Measurements from ENCODE around the gene LMCD1. TPM values are rescaled to one million over a fixed set of nuclear protein-coding genes. Genes with fewer than 3 reads are reported as not detected.

LMCD1 gene
- total and polyA plus RNA-seq, 9 donors = 42.1 to 146 (median 127) TPM

GRCh38 chr3:8486434-8486833 is 15.2 kb upstream of the LMCD1 start:
- Histone ChIP-seq H3K9me3 (no peaks in the 10 kb centered on the region), H3K27me3 (no peaks in the 10 kb centered on the region), H3K27ac (no peak overlapping the region), H3K4me3 (no peak overlapping the region), H3K36me3 (no peaks in the 10 kb centered on the region), H3K4me1 (ENCODE audit: insufficient read depth) (peaks cover 13% of the 10 kb centered on the region)
- 88 to 98% (median 96%) methylated on average over 3 of the region's 3 CpGs for WGBS, 3 donors
- DNase-seq = no peak
- TF ChIP-seq CTCF (IDR thresholded peaks at IDR 0.05) = no peak
- no peak for TF ChIP-seq EP300 (IDR thresholded peaks at IDR 0.05)
- TF ChIP-seq POLR2A (IDR thresholded peaks at IDR 0.05) = no peak
- intact Hi-C loops (cut with DNase I) = no loop called here

- Histone ChIP-seq H3K27me3 (no peaks in the 10 kb centered on the region), H3K4me3 (no peak overlapping the region), H3K36me3 (no peaks in the 10 kb centered on the region), H3K9me3 (no peaks in the 10 kb centered on the region), H3K27ac (no peak overlapping the region), H3K4me1 (ENCODE audit: insufficient read depth) (peaks cover 12% of the 10 kb centered on the region)
- intact Hi-C loops (cut with DNase I) = no loop called here
- 38 to 43% (median 38%) methylated on average over 5 of the region's 5 CpGs for WGBS, 3 donors
- DNase-seq = no peak
- TF ChIP-seq EP300 (IDR thresholded peaks at IDR 0.05) (no peak), POLR2A (IDR thresholded peaks at IDR 0.05) (no peak), CTCF (IDR thresholded peaks at IDR 0.05) (no peak)
These were observed 14.7 kb upstream of the LMCD1 start for GRCh38 chr3:8486936-8487335.

- intact Hi-C loops (cut with DNase I) = no loop called here
- H3K4me1 ChIP-seq (ENCODE audit: insufficient read depth) = peaks cover 2% of the 10 kb centered on the region
- DNase-seq = no peak
- WGBS, 3 donors = 57 to 91% (median 83%) methylated on average over 3 of the region's 3 CpGs
- H3K36me3 ChIP-seq = no peaks in the 10 kb centered on the region
- H3K4me3 ChIP-seq = no peak overlapping the region
- no peaks in the 10 kb centered on the region for H3K27me3 ChIP-seq
- no peak overlapping the region for H3K27ac ChIP-seq
- H3K9me3 ChIP-seq = no peaks in the 10 kb centered on the region
- TF ChIP-seq CTCF (IDR thresholded peaks at IDR 0.05) (no peak), EP300 (IDR thresholded peaks at IDR 0.05) (no peak), POLR2A (IDR thresholded peaks at IDR 0.05) (no peak)
These were observed 13.2 kb upstream of the LMCD1 start for GRCh38 chr3:8488411-8488810.

DNA sequence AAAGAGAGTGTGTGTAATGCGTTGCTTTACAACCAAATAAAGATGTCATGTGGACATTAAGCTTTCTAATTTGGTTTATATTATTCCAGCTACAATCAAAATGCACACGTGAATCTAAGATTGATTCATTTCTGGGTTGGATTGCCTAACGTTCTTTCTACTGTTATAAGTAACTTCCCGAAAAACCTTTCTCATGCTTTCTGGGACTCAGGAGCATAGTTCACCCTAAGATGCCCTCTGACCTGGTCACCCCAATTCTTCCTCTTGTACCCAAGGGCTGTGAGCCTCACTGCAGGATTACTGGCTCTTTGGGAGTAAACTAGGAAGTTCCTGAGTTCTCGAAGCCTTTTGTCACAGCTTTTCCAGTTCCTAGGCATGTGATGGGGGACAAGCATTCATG is 12.7 kb upstream of the LMCD1 start:
- no peaks in the 10 kb centered on the region for H3K36me3 ChIP-seq
- 65 to 82% (median 77%) methylated on average over 5 of the region's 5 CpGs for WGBS, 3 donors
- no peak for DNase-seq
- no peaks in the 10 kb centered on the region for H3K9me3 ChIP-seq
- H3K27ac ChIP-seq = no peak overlapping the region
- no peaks in the 10 kb centered on the region for H3K4me1 ChIP-seq (ENCODE audit: insufficient read depth)
- intact Hi-C loops (cut with DNase I) = no loop called here
- TF ChIP-seq EP300 (IDR thresholded peaks at IDR 0.05) = no peak
- no peak for TF ChIP-seq POLR2A (IDR thresholded peaks at IDR 0.05)
- no peak for TF ChIP-seq CTCF (IDR thresholded peaks at IDR 0.05)
- H3K27me3 ChIP-seq = no peaks in the 10 kb centered on the region
- no peak overlapping the region for H3K4me3 ChIP-seq
